Measurements from ENCODE around the gene DEFB116. TPM values are rescaled to one million over a fixed set of nuclear protein-coding genes. Genes with fewer than 3 reads are reported as not detected.
"Not testable (repeated sequence)": the region's sequence is repeated elsewhere in the genome, so short reads cannot be mapped to it uniquely, and the experiment has no call there.

Gene DEFB116
- total and polyA plus RNA-seq, 2 of the 8 experiments (the other 6 are each of a cell fraction or from before 2014, with no cell fraction given), result not detected

GRCh38 chr20:31322504-31322903, 14.1 kb upstream of the DEFB116 start (continued):
- TF ChIP-seq CBX8 (IDR thresholded peaks at IDR 0.05; ENCODE audit: borderline replicate concordance, low read depth, low read length) (no peak), TAF1 (IDR thresholded peaks at IDR 0.05; ENCODE audit: low read depth, low read length) (no peak)

- H3K79me2 ChIP-seq (ENCODE audit: control insufficient read depth in 1 of 2, insufficient read depth in 2 of 2, low read length in 2 of 2); H3K27ac ChIP-seq (ENCODE audit: low read depth, low read length); H3K18ac ChIP-seq (ENCODE audit: extremely low read depth, low read length); POLR2A ChIA-PET (ENCODE audit: partially characterized antibody); H2BK5ac ChIP-seq (ENCODE audit: low read depth, low read length); H2BK120ac ChIP-seq (replicated peaks; ENCODE audit: low read depth, low read length); H3K4ac ChIP-seq (replicated peaks; ENCODE audit: insufficient read length, low read depth, low read length); H3K4me1 ChIP-seq (replicated peaks in 1 of 4; ENCODE audit: control insufficient read depth in 3 of 4, insufficient read depth in 4 of 4, low read length in 3 of 4); H4K91ac ChIP-seq (replicated peaks; ENCODE audit: insufficient read length, low read length); H2AFZ ChIP-seq (ENCODE audit: low read length); H3K56ac ChIP-seq (replicated peaks; ENCODE audit: insufficient read length, low read depth, low read length); H2BK20ac ChIP-seq (ENCODE audit: low read length); H2AK5ac ChIP-seq (ENCODE audit: low read depth, low read length); H3K23ac ChIP-seq (ENCODE audit: insufficient read length); H2BK12ac ChIP-seq (ENCODE audit: low read depth, low read length); H2BK15ac ChIP-seq (ENCODE audit: low read length); DNase-seq (ENCODE audit: low read depth in 1 of 2, low spot score in 2 of 2); H3K23me2 ChIP-seq (ENCODE audit: low read depth, low read length); H3K4me2 ChIP-seq (ENCODE audit: insufficient read depth in 1 of 2, low read depth in 2 of 2, low read length in 2 of 2); H3K27me3 ChIP-seq (replicated peaks in 1 of 4; ENCODE audit: control insufficient read depth in 3 of 4, extremely low read depth in 1 of 4, insufficient read depth in 3 of 4, low read length in 3 of 4); H3K79me1 ChIP-seq (ENCODE audit: low read depth, low read length); H3K14ac ChIP-seq (ENCODE audit: insufficient read length); H4K20me1 ChIP-seq (replicated peaks in 1 of 2; ENCODE audit: control insufficient read depth in 1 of 2, insufficient read depth in 2 of 2, low read length in 2 of 2); H3K36me3 ChIP-seq (ENCODE audit: control insufficient read depth in 2 of 4, insufficient read depth in 4 of 4, low read length in 3 of 4); FAIRE-seq; H3K4me3 ChIP-seq (ENCODE audit: extremely low read depth in 1 of 4, insufficient read depth in 2 of 4, low read depth in 3 of 4, low read length in 4 of 4); H3K9ac ChIP-seq (replicated peaks in 1 of 4; ENCODE audit: extremely low read depth in 1 of 4, low read depth in 3 of 4, low read length in 3 of 4); H4K5ac ChIP-seq (ENCODE audit: insufficient read length, low read depth, low read length); H4K8ac ChIP-seq (ENCODE audit: extremely low read depth, insufficient read depth, low read length): not testable (repeated sequence)
- 80% methylated on average over 7 of the region's 7 CpGs; no CpG with 5 or more reads in 1 of the 2 experiments for WGBS, 2 experiments (ENCODE audit: extremely low coverage in 1 of 2, insufficient coverage in 1 of 2, insufficient read length in 1 of 2, insufficient replicate concordance in 2 of 2, low coverage in 1 of 2, low lambda C conversion rate in 2 of 2, missing lambda C conversion rate in 1 of 2)
- peaks cover 71 to 87% of the 10 kb centered on the region in 2 experiments for H3K9me3 ChIP-seq (ENCODE audit: insufficient read depth in 2 of 2, low read depth in 1 of 2, low read length in 1 of 2)
- CTCF ChIA-PET (ENCODE audit: partially characterized antibody), result interaction anchor here (0.5 kb wide), 1 partner anchor 342 kb away, joined by 3 read pairs; no protein-coding TSS in a partner anchor
These were observed 23.4 kb downstream of the DEFB116 start for GRCh38 chr20:31284964-31285363.
